Thyroid gland (tissue), 4 donors: Measurements from ENCODE around the gene TIAM1.

ENCODE experiments used
- POLR2A ChIP-seq, 2 donors: fragments of 450-650 bp; IDR thresholded peaks; one replicate each; pipeline ENCODE4 v1.6.1; 2017; ENCODE audit warnings: antibody characterized with exemption in 2 of 2, mild to moderate bottlenecking in 2 of 2, moderate library complexity in 1 of 2
- TF ChIP-seq, protein P1 (sequence below), 6 experiments: fragments of 200-600 bp in 3 of 6; fragments of 450-650 bp in 3 of 6; sonication (generic) in 3 of 6; IDR thresholded peaks; one replicate each; pipeline ENCODE4 v1.5.1; 2016 to 2019; ENCODE audit warnings: antibody characterized with exemption in 6 of 6, mild to moderate bottlenecking in 2 of 6, inconsistent platforms in 1 of 6, moderate library complexity in 1 of 6

DNA sequence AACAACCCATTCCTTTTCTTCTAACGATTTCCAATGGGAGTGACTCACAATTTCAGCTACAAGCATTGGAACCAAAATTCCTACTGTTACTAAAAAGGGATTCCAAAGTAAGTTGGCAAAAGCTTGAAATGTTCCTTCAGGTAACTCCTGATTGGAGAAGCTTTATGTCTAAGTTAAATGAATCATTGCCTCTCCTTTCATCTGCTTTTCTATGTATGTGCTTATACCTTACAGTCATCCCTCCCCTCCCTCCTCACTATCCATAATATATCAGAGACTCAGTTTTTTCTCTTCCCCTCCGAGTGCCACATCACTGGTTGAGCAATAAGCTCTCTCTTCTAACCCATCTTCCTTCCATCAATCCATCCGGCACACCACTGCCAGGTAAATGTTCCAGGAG is 86.8 kb downstream of the TIAM1 start:
- TF ChIP-seq POLR2A (IDR thresholded peaks at IDR 0.05): no peak
- TF ChIP-seq, protein P1, sequence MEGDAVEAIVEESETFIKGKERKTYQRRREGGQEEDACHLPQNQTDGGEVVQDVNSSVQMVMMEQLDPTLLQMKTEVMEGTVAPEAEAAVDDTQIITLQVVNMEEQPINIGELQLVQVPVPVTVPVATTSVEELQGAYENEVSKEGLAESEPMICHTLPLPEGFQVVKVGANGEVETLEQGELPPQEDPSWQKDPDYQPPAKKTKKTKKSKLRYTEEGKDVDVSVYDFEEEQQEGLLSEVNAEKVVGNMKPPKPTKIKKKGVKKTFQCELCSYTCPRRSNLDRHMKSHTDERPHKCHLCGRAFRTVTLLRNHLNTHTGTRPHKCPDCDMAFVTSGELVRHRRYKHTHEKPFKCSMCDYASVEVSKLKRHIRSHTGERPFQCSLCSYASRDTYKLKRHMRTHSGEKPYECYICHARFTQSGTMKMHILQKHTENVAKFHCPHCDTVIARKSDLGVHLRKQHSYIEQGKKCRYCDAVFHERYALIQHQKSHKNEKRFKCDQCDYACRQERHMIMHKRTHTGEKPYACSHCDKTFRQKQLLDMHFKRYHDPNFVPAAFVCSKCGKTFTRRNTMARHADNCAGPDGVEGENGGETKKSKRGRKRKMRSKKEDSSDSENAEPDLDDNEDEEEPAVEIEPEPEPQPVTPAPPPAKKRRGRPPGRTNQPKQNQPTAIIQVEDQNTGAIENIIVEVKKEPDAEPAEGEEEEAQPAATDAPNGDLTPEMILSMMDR (IDR thresholded peaks at IDR 0.05): no peak
